ENCODE results near the gene RAMP3.
"Not testable (repeated sequence)": the region's sequence is repeated elsewhere in the genome, so short reads cannot be mapped to it uniquely, and the experiment has no call there.

Gene RAMP3

DNA sequence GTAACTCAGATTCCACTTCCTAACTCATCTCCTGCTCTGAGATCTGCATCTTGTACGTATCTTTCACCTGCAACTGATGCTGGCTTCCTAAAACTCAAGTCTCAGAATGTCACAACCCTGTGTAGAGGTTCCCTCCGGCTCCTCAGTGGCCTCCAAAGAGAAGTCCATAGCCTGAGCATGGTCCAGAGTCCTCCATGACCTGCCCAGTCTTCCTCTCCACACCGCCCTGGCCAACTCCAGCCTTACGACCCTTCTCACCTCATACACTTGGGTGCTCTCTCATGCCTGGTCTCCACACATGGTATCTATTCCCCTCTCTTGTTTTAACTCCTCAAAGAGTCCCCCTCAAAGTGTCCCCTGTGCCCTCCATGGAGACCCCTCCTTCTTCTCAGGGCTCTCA lies 41.9 kb downstream of the RAMP3 start:
- no peak for DNase-seq

DNA sequence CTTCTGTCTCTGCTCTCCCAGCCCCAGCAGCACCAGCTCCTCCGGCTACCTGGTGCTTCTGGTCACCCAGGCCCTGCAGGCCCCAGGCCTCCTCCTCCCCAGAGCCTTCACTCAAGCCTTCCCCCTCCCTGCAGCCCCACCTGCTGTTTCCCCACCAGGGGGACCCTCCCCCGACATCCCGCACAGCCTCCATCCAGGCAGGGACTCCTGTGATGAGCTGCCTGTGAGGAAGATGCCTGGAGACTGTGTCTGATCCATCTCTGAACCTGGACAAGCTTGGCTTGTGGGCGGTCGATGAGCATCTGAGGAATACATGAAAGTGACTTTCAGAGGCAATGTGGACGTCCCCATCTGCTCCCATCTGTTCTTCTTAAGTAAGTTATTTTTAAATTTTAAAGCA lies 45.0 kb downstream of the RAMP3 start:
- no peak for DNase-seq

DNA sequence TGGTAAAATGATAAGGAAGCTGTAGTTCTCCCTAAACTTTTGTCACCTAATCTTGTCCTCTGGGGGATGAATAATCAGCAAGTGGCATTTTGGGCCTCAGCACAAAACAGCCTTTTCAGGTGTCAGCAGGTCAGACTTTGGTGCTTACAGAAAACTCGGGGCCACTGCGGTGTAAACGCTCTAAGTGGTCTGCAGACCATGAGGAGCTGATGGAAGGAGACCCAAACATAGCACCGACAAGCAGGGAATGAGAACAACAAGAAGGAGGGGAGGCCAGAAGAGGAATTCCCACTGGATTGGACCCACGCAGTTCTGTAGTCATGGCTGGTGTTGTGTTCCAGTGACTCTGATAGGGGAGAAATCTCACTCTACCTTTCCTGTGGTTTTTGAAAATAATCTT lies 45.4 kb downstream of the RAMP3 start:
- DNase-seq, result no peak

- DNase-seq, result no peak
Measured at GRCh38 chr7:45203459-45203858, 45.9 kb downstream of the RAMP3 start.

DNA sequence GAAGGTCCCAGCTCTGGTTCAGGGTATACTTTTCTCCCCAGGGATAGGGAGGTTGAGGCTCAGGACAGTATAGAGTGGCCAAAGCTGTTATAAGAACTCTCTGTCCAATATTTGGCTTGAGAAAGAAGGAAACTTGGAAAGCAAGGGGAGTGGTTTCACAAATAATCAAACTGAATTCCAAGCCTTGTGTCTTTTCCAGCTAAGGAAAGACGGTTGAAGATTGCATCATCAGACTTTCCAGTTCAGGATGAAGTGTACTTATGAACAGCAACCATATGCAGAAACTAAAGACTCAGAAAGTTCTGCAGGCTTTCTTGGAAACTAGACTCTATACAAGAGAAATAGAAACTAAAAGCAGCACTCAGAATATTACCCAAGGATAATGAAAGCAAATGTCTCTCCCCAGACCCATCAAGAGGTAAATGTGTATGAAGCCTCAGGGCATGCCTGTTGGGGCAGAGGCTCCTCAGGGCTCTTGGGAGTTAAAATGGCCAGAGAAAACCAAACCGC lies 46.4 kb downstream of the RAMP3 start:
- DNase-seq, result no peak

DNA sequence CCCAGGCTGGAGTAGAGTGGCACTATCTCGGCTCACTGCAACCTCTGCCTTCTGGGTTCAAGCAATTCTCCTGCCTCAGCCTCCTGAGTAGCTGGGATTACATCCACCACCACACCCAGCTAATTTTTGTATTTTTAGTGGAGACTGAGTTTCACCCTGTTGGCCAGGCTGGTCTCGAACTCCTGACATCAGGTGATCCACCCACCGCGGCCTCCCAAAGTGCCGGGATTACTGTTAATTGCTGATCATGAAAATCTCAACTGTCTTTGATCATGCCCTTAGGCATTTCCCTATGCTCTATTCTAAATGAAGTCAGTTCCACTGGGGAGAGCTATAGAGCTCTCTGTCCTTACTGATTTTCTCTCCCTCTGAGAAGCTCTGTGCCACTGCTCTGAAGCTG lies 48.7 kb downstream of the RAMP3 start:
- DNase-seq, result not testable (repeated sequence)

DNA sequence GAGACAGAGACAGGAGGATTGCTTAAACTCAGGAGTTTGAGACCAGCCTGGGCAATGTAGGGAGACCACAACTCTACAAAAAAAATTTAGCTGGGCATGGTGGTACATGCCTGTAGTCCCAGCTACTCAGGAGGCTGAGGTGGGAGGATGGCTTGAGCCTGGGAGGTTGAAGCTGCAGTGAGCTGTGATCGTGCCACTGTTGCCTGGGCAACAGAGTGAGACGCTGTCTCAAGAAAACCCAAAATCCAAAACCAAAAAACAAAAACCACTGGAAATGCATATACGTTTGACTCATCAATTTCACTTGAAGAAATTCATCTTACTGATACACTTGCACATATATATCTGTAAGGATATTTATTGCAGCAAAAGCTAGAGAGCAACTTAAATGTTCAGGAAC lies 52.3 kb downstream of the RAMP3 start:
- DNase-seq, result not testable (repeated sequence)

GRCh38 chr7:45211066-45211465 lies 53.5 kb downstream of the RAMP3 start:
- DNase-seq, result no peak

DNA sequence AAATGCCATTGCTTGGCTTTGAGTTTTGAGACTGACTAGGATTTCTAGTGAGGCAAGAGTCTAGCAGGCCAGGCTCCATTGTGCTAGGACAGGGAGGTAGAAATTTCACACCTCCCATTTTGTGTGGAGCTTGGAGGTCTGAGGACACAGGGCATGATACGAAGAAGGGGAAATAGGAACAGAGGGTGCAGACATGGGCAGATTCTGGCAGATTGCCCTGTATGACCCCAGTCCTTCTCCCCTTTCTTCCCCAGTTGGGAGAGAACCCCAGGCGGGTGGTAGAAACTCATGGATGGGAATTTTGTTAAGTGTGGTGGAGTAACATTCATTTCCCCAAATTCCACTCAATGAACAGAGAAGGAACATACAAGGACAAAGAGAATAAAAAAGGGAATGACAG lies 54.4 kb downstream of the RAMP3 start:
- no peak for DNase-seq

GRCh38 chr7:45212606-45213005 lies 55.0 kb downstream of the RAMP3 start:
- DNase-seq, result no peak

DNA sequence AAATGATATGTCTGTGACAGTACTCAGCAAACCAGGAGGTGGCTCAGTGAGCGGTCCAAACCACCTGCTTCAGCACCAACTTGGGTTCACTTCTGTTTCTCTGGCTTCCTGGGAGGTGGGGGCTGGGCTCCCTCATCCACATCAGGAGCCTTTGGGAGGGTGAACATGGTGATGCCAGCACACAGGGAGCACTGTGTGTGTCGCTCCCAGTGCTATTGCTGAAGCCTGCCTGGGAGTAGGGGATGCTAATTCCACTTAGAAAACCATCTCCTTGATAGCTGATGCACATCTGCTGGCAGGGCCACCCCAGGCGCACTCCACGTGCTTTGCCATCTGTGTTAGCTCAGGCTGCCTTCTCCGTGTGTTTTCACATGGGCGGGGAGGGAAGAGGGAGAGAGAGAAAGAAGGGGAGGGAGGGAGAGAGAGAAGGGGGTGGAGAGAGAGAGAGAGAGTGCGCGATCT lies 58.0 kb downstream of the RAMP3 start:
- DNase-seq, result no peak

- DNase-seq, result no peak
Measured at GRCh38 chr7:45216181-45216580, 58.6 kb downstream of the RAMP3 start.

- DNase-seq, result no peak
Measured at GRCh38 chr7:45216622-45217165, 59.1 kb downstream of the RAMP3 start.

GRCh38 chr7:45217358-45217757 lies 59.8 kb downstream of the RAMP3 start:
- DNase-seq, result no peak

GRCh38 chr7:45219130-45219529 lies 61.5 kb downstream of the RAMP3 start:
- DNase-seq, result no peak

GRCh38 chr7:45219801-45220435 lies 62.3 kb downstream of the RAMP3 start:
- DNase-seq, result no peak

- no peak for DNase-seq
Measured at GRCh38 chr7:45220846-45221618, 63.4 kb downstream of the RAMP3 start.

DNA sequence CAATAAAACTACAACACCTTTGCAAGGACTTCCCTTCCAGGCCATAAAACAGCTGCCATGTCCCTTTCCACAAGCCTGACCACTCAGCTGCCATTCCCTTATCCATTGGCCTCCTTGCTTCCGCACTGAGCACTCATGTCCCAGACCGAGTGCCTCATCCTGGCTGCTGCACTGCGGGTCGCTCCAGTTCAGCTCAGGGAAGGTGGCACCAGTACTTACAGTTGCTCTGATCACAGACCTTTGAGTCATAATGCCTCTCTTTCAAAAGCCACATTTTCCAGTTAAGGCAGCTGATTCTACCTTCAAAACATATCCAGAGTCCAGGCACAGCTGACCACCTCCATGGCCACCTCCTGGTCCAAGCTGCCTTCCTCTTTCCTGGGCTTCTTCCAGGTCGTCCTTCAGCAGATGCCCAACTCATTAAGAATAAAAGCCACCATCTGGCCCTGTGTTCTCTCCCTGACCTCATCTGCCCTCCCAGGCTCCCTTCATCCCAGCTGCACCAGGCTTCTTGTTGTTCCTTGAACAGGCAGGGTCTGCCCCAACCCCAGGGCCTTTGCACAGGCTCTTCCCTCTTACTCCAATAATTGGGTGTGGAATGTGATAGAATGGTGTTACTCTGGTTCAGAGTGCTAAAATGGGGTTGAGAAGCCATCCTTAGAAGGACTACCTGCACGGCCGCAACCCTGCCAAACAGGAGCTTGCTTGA lies 64.5 kb downstream of the RAMP3 start:
- no peak for DNase-seq

DNA sequence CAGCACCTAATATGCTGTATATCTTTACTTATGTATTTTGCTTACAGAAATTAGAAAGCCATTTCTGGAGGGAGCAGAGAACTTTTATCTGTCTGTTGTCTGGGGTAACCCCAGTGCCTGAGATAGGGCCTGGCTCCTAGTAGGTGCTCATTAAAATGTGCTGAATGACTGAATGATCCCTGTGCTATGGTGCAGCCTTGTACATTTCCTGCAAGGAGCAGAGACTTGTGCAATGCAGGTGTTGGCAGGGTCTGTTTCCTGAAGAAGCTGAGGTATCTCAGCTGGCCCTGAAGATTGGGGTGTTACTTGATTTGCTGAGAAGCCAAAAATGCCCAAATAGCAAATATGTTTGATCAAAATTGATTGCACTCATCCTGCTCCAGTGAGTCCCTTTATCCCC lies 65.5 kb downstream of the RAMP3 start:
- DNase-seq, result no peak

GRCh38 chr7:45223728-45224630 lies 66.4 kb downstream of the RAMP3 start:
- DNase-seq, result no peak

DNA sequence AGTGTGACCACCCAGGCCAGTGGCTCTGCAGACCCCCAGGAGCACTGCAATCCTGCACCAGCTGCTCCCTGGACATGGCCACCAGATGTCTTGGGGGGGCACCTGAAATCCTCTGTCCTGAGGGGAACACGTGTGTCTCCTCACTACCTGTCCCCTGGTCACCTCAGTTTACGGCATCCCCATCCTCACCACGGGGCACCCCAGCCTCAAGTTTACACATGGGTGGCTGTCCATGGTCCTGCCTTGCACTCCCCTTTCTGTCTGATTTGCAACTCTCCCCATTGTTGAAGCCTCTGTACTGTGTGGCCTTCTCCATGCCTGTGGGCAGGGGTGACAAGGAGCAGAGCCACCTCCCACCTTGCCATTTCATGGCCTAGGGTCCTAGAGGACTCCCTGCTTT lies 67.2 kb downstream of the RAMP3 start:
- no peak for DNase-seq

GRCh38 chr7:45225311-45225947 lies 67.8 kb downstream of the RAMP3 start:
- no peak for DNase-seq

All from GDM1 (cell line).